ENCODE measurements around the gene STRIP1.
A peak's percentile ranks its signal among the peaks of the same experiment; 100 is the strongest.

Gene STRIP1

GRCh38 chr1:110033421-110033820 is 1.0 kb upstream of the STRIP1 start:
- H2AFZ ChIP-seq (ENCODE audit: low read length): peak overlapping the region; percentile 54; the same call in 1 of the 2 replicates

GRCh38 chr1:110034040-110034450 is 379 bp upstream of the STRIP1 start:
- Histone ChIP-seq H3K36me3 (ENCODE audit: insufficient read depth, low read length) (peaks cover 10% of the 10 kb centered on the region; the same call in 1 of the 2 replicates), H3K9me3 (ENCODE audit: insufficient read depth, low read depth, low read length) (no peaks in the 10 kb centered on the region), H3K4me1 (ENCODE audit: insufficient read depth, low read length, poor library complexity, severe bottlenecking) (peaks cover 30% of the 10 kb centered on the region), H4K20me1 (ENCODE audit: insufficient read depth, low read length, poor library complexity, severe bottlenecking) (peaks cover 13% of the 10 kb centered on the region), H3K4me2 (ENCODE audit: low read depth, low read length, poor library complexity, severe bottlenecking) (peak overlapping the region; percentile 92), H3K4me3 (ENCODE audit: low read length, poor library complexity, severe bottlenecking) (peak overlapping the region; percentile 84), H3K27me3 (ENCODE audit: insufficient read depth, low read length, poor library complexity, severe bottlenecking) (no peaks in the 10 kb centered on the region), H3K9ac (ENCODE audit: low read depth, low read length, poor library complexity, severe bottlenecking) (peak overlapping the region; percentile 86), H2AFZ (ENCODE audit: low read length) (peak overlapping the region; percentile 86), H3F3A (ENCODE audit: low read depth) (no peaks in the 10 kb centered on the region), H3K79me2 (ENCODE audit: insufficient read depth, low read length) (peaks cover 31% of the 10 kb centered on the region), H3K9me2 (replicated peaks; ENCODE audit: low read depth, low read length) (no peaks in the 10 kb centered on the region)
- no peak for TF ChIP-seq EZH2phosphoT487 (IDR thresholded peaks at IDR 0.05; ENCODE audit: borderline replicate concordance)
- no peak for TF ChIP-seq CTCF (conservative IDR thresholded peaks at IDR 0.05; ENCODE audit: low read length)

More at GRCh38 chr1:110033421-110033820, 1.0 kb upstream of the STRIP1 start:
- H3K9me3 ChIP-seq (ENCODE audit: insufficient read depth, low read depth, low read length): no peaks in the 10 kb centered on the region
- H4K20me1 ChIP-seq (ENCODE audit: insufficient read depth, low read length, poor library complexity, severe bottlenecking): peaks cover 13% of the 10 kb centered on the region
- TF ChIP-seq EZH2phosphoT487 (IDR thresholded peaks at IDR 0.05; ENCODE audit: borderline replicate concordance) (no peak), CTCF (conservative IDR thresholded peaks at IDR 0.05; ENCODE audit: low read length) (no peak)
- H3K27me3 ChIP-seq (ENCODE audit: insufficient read depth, low read length, poor library complexity, severe bottlenecking): no peaks in the 10 kb centered on the region
- peaks cover 31% of the 10 kb centered on the region for H3K79me2 ChIP-seq (ENCODE audit: insufficient read depth, low read length)
- H3K4me1 ChIP-seq (ENCODE audit: insufficient read depth, low read length, poor library complexity, severe bottlenecking): peaks cover 30% of the 10 kb centered on the region
- H3K4me2 ChIP-seq (ENCODE audit: low read depth, low read length, poor library complexity, severe bottlenecking): peak overlapping the region; percentile 92
- no peaks in the 10 kb centered on the region for H3F3A ChIP-seq (ENCODE audit: low read depth)
- H3K4me3 ChIP-seq (ENCODE audit: low read length, poor library complexity, severe bottlenecking): peak overlapping the region; percentile 84
- H3K9ac ChIP-seq (ENCODE audit: low read depth, low read length, poor library complexity, severe bottlenecking): peak overlapping the region; percentile 86
- peaks cover 4% of the 10 kb centered on the region; the same call in 1 of the 2 replicates for H3K36me3 ChIP-seq (ENCODE audit: insufficient read depth, low read length)
- no peaks in the 10 kb centered on the region for H3K9me2 ChIP-seq (replicated peaks; ENCODE audit: low read depth, low read length)

- Histone ChIP-seq H3K36me3 (ENCODE audit: insufficient read depth, low read length) (peaks cover 22% of the 10 kb centered on the region; the same call in 1 of the 2 replicates), H3K9me2 (replicated peaks; ENCODE audit: low read depth, low read length) (no peaks in the 10 kb centered on the region), H3K27me3 (ENCODE audit: insufficient read depth, low read length, poor library complexity, severe bottlenecking) (no peaks in the 10 kb centered on the region), H4K20me1 (ENCODE audit: insufficient read depth, low read length, poor library complexity, severe bottlenecking) (peaks cover 13% of the 10 kb centered on the region), H2AFZ (ENCODE audit: low read length) (peak overlapping the region; percentile 82), H3K4me1 (ENCODE audit: insufficient read depth, low read length, poor library complexity, severe bottlenecking) (peaks cover 30% of the 10 kb centered on the region), H3K9me3 (ENCODE audit: insufficient read depth, low read depth, low read length) (no peaks in the 10 kb centered on the region), H3K9ac (ENCODE audit: low read depth, low read length, poor library complexity, severe bottlenecking) (peak overlapping the region; percentile 86), H3K4me2 (ENCODE audit: low read depth, low read length, poor library complexity, severe bottlenecking) (peak overlapping the region; percentile 100), H3F3A (ENCODE audit: low read depth) (no peaks in the 10 kb centered on the region), H3K4me3 (ENCODE audit: low read length, poor library complexity, severe bottlenecking) (peak overlapping the region; percentile 84), H3K79me2 (ENCODE audit: insufficient read depth, low read length) (peaks cover 31% of the 10 kb centered on the region)
- TF ChIP-seq CTCF (conservative IDR thresholded peaks at IDR 0.05; ENCODE audit: low read length): no peak
- no peak for TF ChIP-seq EZH2phosphoT487 (IDR thresholded peaks at IDR 0.05; ENCODE audit: borderline replicate concordance)
Measured at GRCh38 chr1:110035236-110035752, 870 bp downstream of the STRIP1 start.
